Islet precursor cell (in vitro differentiated cells): ENCODE data around the gene APC.

Experiments used
- DNase-seq: peaks from one replicate; pipeline ENCODE4 v3.0.0-alpha.2; 2018

The APC gene

GRCh38 chr5:112717506-112718082, 20.1 kb upstream of the APC start:
- no peak for DNase-seq

GRCh38 chr5:112718344-112718743, 19.3 kb upstream of the APC start:
- DNase-seq: no peak

- no peak for DNase-seq
These were observed 17.1 kb upstream of the APC start for GRCh38 chr5:112720576-112720975.

GRCh38 chr5:112724901-112725300, 12.8 kb upstream of the APC start:
- no peak for DNase-seq

GRCh38 chr5:112729630-112730029, 8.1 kb upstream of the APC start:
- DNase-seq: no peak

- no peak for DNase-seq
These were observed 5.6 kb upstream of the APC start for GRCh38 chr5:112732131-112732530.

GRCh38 chr5:112733586-112733985, 4.1 kb upstream of the APC start:
- DNase-seq: no peak

GRCh38 chr5:112734597-112734996, 3.1 kb upstream of the APC start:
- no peak for DNase-seq

GRCh38 chr5:112735702-112736101, 2.0 kb upstream of the APC start:
- no peak for DNase-seq

- DNase-seq: no peak
These were observed 619 bp upstream of the APC start for GRCh38 chr5:112737070-112737462.

GRCh38 chr5:112738191-112738560, 491 bp downstream of the APC start:
- DNase-seq: no peak

GRCh38 chr5:112742424-112742823, 4.7 kb downstream of the APC start:
- DNase-seq: no peak

- no peak for DNase-seq
These were observed 5.9 kb downstream of the APC start for GRCh38 chr5:112743631-112744030.

- DNase-seq: no peak
These were observed 14.7 kb downstream of the APC start for GRCh38 chr5:112752335-112752734.

GRCh38 chr5:112755703-112756102, 18.0 kb downstream of the APC start:
- no peak for DNase-seq

- DNase-seq: no peak
These were observed 20.0 kb downstream of the APC start for GRCh38 chr5:112757468-112758208.

- no peak for DNase-seq
These were observed 21.0 kb downstream of the APC start for GRCh38 chr5:112758676-112759075.

GRCh38 chr5:112762113-112762810, 24.6 kb downstream of the APC start:
- DNase-seq: no peak

- DNase-seq: no peak
These were observed 25.5 kb downstream of the APC start for GRCh38 chr5:112763165-112763564.

- DNase-seq: no peak
These were observed 34.4 kb downstream of the APC start for GRCh38 chr5:112772124-112772523.

- DNase-seq: no peak
These were observed 38.7 kb downstream of the APC start for GRCh38 chr5:112776301-112776856.

GRCh38 chr5:112779531-112779930, 41.8 kb downstream of the APC start:
- no peak for DNase-seq

- no peak for DNase-seq
These were observed 47.0 kb downstream of the APC start for GRCh38 chr5:112784726-112785125.

- no peak for DNase-seq
These were observed 49.6 kb downstream of the APC start for GRCh38 chr5:112787261-112787660.
